NCI-H1048 (cell line): ENCODE results near the gene BICDL1.
A peak's percentile ranks its signal among the peaks of the same experiment; 100 is the strongest.

Experiments
- DNase-seq: peaks from one replicate; lab custom pipeline; 2025; lab: John Stamatoyannopoulos, UW

The BICDL1 gene

DNA sequence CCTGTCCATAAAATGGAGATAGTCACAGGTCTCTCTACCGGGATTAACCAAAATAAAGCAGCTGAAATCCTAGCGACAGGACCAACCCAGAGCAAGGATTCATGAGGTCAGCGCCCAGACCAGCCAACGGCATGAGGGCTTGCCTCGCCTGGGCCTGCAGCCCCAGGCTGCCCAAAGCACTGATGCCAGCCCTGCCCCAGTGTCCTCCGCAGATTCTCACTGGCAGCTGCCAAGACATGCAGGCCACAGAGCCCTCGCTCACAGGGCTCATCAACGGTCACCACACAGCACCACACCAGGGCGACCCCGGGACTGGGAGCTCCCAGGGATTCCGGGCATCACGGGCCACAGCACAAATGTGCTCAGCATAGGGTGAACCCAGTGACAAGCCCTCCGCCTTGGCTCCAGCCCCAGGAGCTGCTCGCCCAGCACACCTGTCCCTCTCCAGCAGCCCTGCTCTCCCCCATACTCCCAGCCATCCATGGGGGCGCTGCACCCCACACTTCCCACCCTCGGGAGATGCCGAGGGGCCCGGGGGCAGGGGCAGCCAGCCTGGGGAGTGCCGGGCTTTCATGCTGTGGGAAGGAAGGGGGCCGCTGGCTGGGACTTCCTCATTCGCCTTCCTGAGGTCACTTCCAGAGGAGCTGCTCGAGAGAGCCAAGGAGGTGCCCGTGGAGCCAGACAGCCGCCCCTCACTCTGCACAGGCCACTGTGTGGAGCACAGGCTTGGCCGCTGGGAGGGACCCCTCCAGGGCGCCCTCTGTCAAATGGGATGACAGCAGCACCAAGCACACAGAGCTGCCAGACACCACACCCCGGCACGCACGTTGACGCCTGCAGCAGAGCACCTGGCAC lies 113.4 kb downstream of the BICDL1 start:
- no peak for DNase-seq

GRCh38 chr12:120103044-120103338 lies 114.0 kb downstream of the BICDL1 start:
- no peak for DNase-seq

DNA sequence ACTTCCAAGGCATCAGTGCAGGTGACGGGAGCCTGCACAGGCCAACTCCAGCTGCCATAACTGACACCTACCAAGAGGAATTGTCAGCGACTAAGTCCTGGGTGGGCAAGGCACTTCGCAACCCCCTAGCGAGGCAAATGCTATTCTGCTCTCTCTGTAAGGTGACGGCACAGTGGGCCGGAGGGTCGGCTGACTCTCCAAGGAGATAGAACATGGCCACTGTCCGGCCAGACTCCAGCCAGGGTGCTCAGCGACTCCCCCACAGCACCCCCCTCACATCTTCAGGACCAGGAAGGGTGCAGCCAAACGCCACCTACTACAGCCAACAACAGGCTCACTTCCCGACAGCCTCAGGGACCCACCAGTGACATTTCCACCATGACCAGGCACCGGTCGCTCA lies 114.3 kb downstream of the BICDL1 start:
- no peak for DNase-seq

DNA sequence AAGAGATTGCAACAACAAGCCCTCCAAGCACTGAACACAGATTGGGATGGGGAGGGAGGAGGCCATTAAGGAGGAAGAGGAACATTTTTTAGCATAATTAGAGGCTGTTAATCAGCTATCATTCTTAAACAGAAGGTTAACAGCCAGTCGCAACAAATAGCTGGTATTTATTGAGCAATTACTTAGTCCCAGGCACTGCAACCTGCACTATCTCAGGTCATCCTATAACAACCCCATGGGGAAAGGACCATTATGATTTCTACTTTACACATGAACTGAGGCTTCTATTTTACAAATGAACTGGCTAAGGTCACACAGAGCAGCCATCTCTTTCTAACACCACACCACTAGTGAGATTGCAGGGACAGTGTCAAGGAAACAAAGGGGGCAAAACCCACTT lies 117.1 kb downstream of the BICDL1 start:
- DNase-seq: no peak

DNA sequence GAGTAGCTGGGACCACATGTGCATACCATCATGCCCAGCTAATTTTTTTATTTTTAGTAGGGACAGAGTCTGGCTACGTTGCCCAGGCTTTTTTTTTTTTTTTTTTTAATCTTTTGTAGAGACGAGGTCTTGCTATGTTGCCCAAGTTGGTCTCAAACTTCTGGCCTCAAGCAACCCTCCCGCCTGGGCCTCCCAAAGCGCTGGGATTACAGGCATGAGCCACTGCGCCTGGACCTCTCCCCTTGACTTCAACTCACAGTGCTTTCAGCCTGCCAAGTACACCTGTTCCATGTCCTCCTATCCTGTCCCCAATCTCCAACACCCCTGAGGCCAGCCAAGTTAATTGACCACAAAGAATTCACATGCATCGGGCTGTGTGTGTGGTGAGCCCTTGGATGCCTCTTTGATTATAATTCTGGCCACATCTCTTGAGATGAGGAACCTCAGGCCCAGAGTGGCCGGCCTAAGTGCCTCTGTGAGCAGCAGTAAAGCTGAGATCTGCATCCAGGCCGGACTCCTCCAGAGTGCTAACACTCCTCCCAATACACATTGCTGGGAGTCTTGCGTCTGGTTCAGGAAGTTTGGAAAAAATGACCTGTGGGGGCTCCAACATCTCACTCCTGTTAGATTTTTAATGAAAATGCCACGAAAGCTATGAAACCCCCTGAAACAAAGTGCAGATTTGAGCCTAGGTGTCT lies 120.7 kb downstream of the BICDL1 start:
- no peak for DNase-seq

- DNase-seq: no peak
Measured at GRCh38 chr12:120110550-120111501, 121.8 kb downstream of the BICDL1 start.

GRCh38 chr12:120115066-120115465 lies 126.0 kb downstream of the BICDL1 start:
- DNase-seq: no peak

GRCh38 chr12:120115692-120116440 lies 126.8 kb downstream of the BICDL1 start:
- no peak for DNase-seq

DNA sequence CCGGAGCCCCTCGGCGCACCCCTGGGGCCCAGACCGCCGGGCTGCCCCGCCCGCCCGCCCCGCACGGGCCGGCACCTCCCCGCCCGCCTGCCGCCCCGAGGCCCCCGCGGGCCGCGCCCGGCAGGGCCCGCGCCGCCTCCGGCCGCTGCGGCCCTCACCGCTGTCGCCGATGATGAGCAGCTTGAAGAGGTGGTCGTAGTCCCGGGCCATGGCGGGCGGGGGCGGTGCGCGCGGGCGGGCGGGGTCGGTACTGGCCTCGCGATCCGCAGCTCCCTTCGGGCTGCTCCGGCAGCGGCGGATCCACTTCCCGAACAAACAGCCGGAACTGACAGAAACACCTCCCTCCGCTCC lies 127.4 kb downstream of the BICDL1 start, which contains the start of gene RAB35:
Gene RAB35 (minus strand): TSS at position 313 of the 351 bp plus-strand sequence. CDS start 103 bp downstream, at position 210.
- DNase-seq: no peak

DNA sequence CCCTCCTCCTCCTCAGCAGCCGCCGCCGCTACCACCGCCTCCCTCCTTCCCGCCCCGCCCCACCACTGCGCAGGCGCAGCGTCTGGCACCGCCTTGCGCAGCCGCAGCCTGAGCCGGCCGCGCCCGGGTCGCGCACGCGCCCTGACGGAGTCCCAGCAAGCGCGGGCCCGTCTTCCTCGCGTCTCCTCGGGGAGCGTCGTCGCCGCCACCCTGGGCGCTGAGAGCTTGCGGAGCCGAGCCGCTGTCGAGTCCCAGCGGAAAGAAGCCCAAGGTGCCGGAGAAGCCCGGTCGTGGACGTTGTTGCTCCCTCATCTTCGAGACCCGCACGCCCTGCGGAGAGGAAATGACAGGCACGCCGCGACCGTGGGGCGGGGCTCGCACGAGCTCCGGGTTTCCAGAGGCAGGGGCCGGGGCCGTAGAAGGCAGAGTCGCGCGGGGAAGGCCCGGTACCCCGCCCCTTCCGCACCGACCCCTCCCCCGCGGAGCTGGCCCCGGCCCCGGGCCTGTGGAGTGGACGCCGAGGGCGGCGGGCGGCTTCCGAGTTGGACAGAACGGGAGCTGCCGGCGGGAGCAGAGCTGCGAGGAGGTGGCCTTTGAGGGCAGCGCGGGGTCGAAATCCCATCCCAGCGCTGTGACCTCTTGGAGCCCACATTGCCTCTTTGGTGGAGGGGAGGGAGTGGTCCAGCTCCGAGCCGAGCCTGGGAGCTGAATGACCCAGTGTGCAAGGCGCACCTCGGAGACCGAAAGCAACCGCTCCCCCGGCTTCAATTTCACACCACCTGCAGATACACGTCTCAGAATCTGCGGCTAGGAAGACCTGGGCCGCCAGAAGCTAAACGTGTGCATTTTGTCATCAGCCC lies 128.0 kb downstream of the BICDL1 start:
- DNase-seq: peak; percentile 87

- DNase-seq: no peak
Measured at GRCh38 chr12:120117961-120118320, 128.9 kb downstream of the BICDL1 start.

- no peak for DNase-seq
Measured at GRCh38 chr12:120118321-120119061, 129.5 kb downstream of the BICDL1 start.

DNA sequence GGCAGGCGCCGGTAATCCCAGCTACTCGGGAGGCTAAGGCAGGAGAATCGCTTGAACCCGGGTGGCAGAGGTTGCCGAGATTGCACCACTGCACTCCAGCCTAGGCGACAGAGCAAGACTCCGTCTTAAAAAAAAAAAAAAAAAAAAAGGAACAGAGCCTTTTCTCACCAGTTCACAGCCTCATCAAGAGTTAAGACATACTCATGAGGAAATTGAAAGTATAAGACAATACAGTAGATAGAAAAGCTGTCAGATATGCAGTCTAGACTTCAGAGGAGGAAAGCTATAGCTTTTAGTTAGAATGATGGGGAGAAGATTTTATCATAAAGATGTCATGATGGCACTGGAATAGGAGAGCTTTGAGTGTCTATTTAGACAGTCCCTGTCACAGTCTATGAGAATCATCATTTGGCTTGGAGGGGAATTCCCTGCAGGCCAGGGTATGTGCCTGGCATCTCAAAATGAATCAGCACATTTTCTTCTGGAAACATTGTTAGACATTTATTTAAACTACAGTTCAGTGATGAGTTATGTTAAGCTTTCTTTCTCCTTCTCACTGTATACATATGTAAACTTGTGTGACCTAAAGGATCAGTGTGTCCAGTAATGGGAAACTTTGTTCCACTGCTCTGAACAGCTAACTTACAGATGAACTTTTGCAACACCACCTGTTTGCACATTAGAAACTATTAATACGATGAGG lies 130.4 kb downstream of the BICDL1 start:
- DNase-seq: no peak

GRCh38 chr12:120121343-120121742 lies 132.3 kb downstream of the BICDL1 start:
- DNase-seq: no peak

DNA sequence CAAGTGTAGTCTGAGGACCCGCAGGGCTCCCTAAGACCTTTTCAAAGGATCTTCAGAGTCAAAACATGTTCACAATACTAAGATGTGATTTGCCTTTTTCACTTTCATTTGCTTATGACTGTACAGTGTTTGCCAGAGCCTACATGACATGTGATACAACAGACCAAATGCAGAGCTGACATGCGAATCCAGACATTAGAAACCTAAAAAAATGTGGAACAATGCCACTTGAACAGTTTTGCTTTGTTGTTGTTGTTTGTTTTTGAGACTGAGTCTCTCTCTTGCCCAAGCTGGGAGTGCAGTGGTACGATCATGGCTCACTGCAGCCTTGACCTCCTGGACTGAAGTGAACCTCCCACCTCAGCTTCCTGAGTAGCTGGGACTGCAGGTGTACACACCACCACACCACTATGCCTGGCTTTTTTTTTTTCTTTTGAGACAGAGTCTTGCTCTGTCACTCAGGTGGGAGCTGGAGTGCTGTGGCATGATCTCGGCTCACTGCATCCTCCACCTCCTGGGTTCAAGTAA lies 132.8 kb downstream of the BICDL1 start:
- DNase-seq: no peak

DNA sequence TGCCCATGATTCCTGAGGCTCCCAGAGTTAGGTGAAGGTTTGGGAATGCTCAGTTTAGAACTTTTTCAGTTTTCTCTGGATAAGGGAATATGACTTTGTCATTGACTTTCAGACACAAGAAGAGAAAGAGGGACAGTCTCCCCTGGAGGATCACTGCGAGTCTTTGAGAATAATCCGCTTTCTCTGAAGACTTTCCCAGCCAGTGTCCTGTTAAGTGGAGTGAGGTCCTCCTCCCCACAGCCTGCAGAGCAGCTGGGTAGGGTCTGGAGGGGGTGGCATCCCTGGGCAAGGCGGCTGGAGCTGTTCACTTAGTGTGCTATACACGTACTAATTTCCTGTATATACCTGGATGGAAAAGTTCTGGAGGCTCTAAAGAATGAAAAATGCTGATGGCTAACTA lies 136.0 kb downstream of the BICDL1 start:
- no peak for DNase-seq

- no peak for DNase-seq
Measured at GRCh38 chr12:120125792-120126634, 137.0 kb downstream of the BICDL1 start.

DNA sequence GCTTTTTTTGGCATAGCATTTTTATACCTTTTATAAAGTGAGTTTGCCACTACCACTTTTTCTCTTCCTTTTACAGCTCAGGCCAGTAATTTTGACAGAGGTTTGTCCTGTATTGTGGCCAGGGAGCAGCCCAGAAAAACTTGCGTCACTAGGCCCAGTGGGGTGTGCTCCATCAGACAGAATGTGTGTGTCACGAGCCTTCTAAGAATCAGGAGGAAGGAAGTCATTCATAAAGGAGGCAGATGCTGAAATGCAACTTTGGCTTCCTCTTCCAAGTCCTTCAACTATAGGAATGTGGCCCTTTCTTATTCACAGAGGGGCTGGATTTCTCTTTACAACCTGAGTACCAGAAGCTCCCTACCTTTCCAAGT lies 137.6 kb downstream of the BICDL1 start:
- DNase-seq: no peak
